ENCODE data around the gene GLT1D1.
"Not testable (repeated sequence)": the region's sequence is repeated elsewhere in the genome, so short reads cannot be mapped to it uniquely, and the experiment has no call there.

GLT1D1 gene

DNA sequence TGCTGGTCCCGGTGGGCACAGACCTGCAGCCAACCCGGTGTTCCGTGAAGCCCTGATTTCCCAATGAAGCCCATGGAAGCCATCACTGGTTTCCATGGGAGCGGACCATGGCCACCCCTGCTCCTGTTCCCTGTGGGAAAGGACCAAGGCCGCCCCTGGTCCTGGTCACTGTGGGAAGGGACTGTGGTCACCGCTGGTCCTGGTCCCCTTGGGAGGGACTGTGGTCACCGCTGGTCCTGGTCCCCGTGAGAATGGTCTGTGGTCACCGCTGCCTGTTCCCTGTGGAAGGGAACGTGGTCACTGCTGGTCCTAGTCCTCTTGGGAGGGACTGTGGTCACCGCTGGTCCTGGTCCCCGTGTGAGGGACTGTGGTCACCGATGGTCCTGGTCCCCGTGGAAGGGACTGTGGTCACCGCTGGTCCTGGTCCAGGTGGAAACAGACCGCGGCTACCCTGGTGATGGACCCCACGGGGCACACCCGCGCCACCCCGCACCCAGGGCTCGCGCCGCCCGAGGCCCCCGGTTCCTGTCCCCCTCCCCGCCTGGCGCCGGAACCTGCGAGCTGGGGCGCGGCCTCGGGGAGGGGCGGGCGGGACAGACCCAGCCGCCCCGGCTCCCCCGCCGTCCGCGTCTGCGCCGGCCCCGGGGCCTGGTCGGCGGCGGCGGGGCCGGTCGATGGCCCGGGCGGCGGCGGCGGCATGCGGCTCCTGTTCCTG is at the start of gene GLT1D1:
Gene GLT1D1 (plus strand): TSS at position 594 of the 715 bp plus-strand sequence. CDS start 104 bp downstream, at position 698.
- in situ Hi-C loops (cut with HindIII; ENCODE audit: low sequenced_read_pairs) = no loop called here

GRCh38 chr12:128803788-128804187 is 49.5 kb upstream of the GLT1D1 start:
- in situ Hi-C loops (cut with HindIII; ENCODE audit: low sequenced_read_pairs) = no loop called here

GRCh38 chr12:128804762-128805161 is 48.5 kb upstream of the GLT1D1 start:
- in situ Hi-C loops (cut with HindIII; ENCODE audit: low sequenced_read_pairs) = no loop called here

DNA sequence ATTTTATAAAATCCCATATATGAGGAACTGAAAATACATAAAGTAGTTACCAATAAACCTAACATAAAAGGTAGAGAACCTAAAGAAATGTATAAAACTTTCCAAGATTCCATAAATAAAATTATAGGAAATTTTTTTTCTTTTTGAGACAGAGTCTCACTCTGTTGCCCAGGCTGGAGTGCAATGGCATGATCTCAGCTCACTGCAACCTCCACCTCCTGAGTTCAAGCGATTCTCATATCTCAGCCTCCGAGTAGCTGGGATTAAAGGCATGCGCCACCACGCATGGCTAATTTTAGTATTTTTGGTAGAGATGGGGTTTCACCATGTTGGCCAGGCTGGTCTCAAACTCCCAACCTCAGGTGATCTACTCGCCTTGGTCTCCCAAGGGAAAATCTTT is 47.9 kb upstream of the GLT1D1 start:
- in situ Hi-C loops (cut with HindIII; ENCODE audit: low sequenced_read_pairs) = not testable (repeated sequence)

DNA sequence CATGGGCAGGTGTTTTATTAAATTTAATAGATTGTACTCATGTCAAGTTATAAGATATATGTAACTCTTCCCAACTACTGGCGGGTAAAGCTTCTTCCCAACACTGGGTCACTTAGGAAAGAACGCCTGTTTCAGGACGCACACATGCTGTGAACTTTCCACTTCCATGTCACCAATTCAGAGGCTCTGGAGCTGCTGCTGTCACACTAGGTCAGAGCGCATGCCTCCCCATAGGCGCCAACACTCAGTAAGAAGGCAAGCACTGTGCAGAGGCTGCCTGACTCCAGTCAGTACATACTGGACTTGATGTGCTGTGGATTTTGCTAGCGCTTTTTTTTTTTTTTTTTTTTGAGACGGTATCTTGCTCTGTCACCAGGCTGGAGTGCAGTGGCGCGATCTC is 46.7 kb upstream of the GLT1D1 start:
- in situ Hi-C loops (cut with HindIII; ENCODE audit: low sequenced_read_pairs) = no loop called here

GRCh38 chr12:128807161-128807724 is 46.0 kb upstream of the GLT1D1 start:
- in situ Hi-C loops (cut with HindIII; ENCODE audit: low sequenced_read_pairs) = no loop called here

DNA sequence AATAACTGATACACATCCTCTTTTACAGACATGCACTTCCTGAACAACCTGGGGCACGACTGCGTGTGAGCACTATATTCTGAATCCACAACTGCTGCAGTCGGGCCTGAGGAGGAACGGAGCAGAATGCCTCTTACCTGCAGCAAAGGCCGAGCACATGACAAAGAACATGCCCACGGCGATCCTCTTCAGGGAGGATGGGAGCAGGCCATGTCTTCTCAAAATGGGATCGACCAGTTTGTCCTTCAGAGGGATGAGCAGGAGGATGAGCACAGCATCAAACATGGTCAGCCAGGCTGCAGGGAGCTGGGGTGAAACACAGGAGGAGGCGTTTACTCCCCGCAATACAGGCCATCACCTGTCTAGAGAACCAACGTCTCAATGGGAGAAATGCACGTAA is 44.6 kb upstream of the GLT1D1 start:
- in situ Hi-C loops (cut with HindIII; ENCODE audit: low sequenced_read_pairs) = no loop called here

DNA sequence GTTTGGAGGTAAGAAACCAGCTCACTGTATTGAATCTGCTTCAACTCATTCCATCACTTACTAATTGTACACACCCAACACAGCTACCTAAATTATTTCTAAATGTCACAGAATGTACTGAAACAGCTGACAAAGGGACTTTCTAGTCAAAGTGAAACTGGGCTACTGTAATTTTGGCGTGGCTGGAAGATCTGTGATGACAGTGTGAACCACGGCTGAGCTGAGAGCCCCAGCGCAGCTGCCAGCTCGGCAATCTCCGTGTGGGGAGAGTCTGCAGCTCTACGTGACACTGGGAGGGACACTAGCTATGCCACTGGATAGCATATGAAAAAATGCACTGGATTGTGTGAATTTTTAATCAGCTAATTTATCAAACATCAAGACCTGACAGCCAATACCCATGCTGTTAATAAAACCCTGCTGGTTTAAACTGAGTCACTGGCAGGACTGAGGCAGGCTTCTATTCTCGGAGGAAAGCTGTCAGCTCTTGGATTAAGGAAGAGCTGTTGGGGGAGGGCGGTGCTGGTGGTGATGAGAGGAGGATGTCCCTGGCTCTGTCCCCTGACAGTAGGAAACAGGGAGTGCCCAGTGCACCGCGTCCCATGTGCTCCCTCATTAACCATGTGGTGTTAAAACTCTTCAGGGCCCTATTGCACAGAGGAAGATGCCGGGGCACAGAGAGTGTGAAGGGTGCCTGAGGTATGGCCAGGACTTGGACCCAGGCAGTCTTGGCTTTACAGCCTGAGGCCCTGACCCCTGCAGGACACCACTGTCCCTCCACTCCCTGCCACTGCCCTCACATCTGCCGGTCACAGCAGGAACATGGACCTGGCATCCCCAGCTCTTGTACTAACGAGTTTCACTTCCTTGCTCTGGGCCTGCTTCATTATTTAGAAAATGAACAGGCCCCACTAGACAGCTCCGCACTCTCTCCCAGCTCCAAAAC is 42.8 kb upstream of the GLT1D1 start:
- in situ Hi-C loops (cut with HindIII; ENCODE audit: low sequenced_read_pairs) = no loop called here

DNA sequence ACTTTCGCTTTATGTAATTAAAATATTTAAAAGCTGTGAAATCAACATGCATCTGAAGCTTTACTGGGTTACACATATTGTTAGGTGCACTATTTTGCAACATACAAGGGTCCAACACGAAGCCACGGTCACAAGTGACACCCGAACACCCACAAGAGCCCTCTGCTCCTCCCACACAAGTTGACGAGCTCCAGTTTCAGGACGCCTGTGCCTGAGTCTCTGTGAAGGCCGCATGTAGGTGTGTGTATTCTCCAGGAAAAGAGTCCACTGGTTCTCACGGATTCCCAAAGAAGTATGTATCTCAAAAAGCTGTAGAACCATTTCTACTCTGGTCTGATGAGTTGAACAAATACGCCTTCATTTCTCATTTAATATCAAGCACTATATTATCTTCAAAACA is 41.5 kb upstream of the GLT1D1 start:
- in situ Hi-C loops (cut with HindIII; ENCODE audit: low sequenced_read_pairs) = no loop called here

DNA sequence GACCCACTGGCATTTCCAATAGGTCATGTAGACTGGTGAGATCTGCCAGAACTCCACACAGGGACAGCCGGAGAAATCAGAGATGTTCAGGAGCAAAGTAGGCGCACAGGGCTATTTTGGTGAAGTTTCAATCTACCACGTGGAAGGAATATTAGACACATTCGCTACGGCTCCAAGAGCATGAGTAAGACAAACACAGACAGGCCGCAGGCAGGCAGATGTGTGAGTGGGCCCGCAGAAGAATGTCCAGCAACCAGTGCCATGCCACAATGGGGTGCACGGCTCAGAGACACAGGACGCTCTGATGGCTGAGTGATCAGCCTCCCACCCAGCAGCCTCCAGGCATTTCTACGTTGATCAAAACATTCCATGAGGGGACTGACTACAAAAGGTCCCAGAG is 39.9 kb upstream of the GLT1D1 start:
- in situ Hi-C loops (cut with HindIII; ENCODE audit: low sequenced_read_pairs) = no loop called here

GRCh38 chr12:128813883-128814282 is 39.4 kb upstream of the GLT1D1 start:
- in situ Hi-C loops (cut with HindIII; ENCODE audit: low sequenced_read_pairs) = no loop called here

GRCh38 chr12:128814411-128815261 is 38.6 kb upstream of the GLT1D1 start:
- in situ Hi-C loops (cut with HindIII; ENCODE audit: low sequenced_read_pairs) = no loop called here

- in situ Hi-C loops (cut with HindIII; ENCODE audit: low sequenced_read_pairs) = no loop called here
Measured at GRCh38 chr12:128815779-128816642, 37.3 kb upstream of the GLT1D1 start.

GRCh38 chr12:128816643-128816920 is 36.7 kb upstream of the GLT1D1 start:
- in situ Hi-C loops (cut with HindIII; ENCODE audit: low sequenced_read_pairs) = no loop called here

- in situ Hi-C loops (cut with HindIII; ENCODE audit: low sequenced_read_pairs) = no loop called here
Measured at GRCh38 chr12:128817111-128818015, 35.9 kb upstream of the GLT1D1 start.

GRCh38 chr12:128818065-128819022 is 34.9 kb upstream of the GLT1D1 start:
- in situ Hi-C loops (cut with HindIII; ENCODE audit: low sequenced_read_pairs) = no loop called here

DNA sequence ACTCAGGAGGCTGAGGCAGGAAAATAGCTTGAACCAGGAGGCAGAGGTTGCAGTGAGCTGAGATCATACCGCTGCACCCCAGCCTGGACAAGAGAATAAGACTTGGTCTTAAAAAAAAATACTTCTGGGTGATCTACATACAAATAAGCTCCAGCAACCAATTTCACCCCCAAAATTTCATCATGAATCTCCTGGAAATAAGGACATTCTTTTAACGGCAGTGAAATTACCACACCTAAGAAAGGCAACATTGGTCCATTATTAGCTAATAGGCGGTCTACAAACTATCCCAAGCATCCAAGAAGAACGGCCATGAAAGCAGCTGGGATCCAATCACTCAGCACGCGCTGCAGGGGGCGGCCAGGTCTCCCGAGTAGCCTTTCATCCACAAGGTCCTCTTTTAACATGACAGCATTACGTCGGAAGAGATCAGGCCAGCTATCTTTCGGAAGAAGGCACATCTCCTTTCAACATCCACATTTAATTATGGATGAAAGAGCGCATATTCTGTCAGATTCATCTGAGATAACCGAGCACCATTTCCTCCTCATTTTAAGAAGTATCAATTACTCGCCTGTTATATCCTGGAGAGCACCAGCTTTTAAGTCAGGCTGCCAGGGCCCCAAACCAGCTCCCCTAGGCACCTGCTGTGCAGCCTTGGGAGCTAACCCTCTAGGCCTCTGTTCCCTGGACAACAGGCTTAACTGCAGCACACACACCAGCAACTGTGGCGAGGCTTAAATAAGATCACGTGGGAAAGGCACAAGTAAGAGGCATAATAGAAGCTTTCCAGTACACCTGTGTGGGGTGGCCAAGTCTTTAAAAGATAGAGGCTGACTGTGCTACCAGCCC is 33.8 kb upstream of the GLT1D1 start:
- in situ Hi-C loops (cut with HindIII; ENCODE audit: low sequenced_read_pairs) = no loop called here

Measured in endothelial cell of hepatic sinusoid (primary cell).